HG02571 (cell line): ENCODE results near the gene CDKN2AIP.
"Not testable (repeated sequence)": the region's sequence is repeated elsewhere in the genome, so short reads cannot be mapped to it uniquely, and the experiment has no call there.

Source experiments
- ATAC-seq: cut with Tn5 transposase; IDR thresholded peaks from one replicate; pipeline ENCODE4 v1.9.1; 2021; ENCODE audit warnings: mild to moderate bottlenecking, moderate library complexity; ENCODE audit not compliant: unreplicated experiment

Gene CDKN2AIP

DNA sequence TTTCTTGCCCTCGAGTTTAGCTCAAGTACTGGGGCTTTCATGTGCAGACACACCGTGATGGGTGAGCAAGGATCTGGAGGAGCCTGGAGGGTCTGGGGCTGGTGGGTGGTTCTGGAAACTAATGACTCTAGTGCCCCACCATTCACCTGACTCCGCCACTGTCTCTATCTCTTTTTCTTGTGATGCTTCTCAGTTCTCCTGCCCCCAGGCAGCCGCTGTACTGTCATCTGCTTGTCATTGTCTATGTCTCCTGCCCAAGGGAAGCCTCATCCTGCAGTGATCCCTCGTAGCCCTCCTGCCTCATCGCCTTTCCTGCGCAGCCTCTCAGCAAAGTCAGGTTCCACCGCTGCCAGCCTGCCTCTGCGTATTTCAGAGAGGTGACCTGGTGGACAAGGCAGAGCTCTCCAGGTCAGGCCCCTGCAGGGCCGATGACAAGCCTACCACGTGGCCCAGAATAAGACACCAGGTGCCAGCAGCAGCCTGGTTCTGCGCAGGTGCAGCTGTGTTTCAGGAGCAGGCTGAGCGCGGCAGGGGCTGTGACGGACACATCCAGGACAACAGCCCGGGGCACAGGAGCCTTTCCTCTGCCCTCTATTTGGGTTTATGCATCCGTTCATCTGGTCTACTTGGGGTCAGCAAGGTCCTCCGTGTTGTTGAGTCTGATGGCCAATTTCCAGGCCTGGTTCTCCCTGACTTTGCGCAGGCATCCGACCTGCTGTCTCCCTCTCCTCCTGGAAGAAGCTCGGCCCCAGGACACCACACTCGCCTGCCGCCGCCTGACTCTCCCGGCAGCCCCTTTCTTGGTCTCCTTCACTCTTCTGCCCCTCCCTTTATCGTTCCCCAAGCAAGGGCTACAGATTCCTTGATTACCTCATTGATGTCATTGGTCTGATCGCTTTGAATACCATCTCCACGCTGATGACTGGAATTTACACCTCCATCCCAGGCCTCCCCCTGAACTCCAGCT, 30.9 kb upstream of the CDKN2AIP start:
- ATAC-seq = no peak

- ATAC-seq = no peak
Observed at GRCh38 chr4:183416879-183417755, 27.3 kb upstream of the CDKN2AIP start.

GRCh38 chr4:183422962-183423631, 21.3 kb upstream of the CDKN2AIP start:
- ATAC-seq = no peak

DNA sequence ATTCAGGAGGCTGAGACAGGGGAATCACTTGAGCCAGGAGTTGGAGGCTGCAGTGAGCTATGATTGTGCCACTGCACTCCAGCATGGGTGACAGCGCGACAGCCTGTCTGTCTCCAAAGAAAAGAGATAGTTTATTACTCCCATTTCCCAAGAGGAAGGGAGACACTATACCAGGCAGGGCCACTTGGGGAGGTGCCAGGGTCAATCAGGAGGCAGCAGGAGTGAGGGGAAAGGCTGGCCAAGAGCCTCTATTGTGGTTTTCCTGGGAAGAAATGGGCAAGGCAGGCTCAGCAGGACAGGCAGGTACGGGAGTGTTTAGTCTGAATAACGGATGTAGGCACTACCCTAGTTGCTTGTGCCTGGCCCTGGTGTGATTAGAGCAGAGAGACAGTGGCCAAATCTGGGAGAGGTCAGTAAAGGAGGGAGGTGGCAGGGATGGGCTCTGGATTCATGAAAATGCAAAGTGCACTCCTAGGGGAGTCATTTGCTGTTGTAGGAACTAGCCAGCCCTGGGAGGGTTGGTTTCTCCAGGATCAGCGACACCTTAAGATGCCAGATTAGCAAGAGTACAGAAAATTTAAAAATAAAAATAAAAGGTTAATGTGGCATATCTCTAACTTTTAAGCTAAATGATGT, 20.2 kb upstream of the CDKN2AIP start:
- no peak for ATAC-seq

DNA sequence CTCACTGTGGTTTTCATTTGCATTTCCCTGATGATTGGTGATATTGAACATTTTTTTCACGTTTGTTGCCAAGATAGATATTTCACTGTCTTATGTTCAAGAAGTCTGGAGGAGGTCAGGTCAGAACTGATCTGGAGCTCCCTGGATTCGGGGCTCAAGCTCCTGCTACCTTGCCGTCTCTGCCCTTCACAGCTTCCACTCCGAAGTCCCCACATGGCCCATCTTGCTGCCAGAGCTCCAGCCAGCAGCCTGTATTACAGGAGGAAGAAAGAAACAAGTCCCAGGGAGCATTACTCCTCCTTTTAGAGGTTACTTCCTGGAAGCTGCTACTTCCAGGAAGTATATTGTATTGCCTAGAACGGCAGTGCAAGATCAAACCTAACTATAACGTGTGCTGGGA, 17.9 kb upstream of the CDKN2AIP start:
- ATAC-seq = no peak

DNA sequence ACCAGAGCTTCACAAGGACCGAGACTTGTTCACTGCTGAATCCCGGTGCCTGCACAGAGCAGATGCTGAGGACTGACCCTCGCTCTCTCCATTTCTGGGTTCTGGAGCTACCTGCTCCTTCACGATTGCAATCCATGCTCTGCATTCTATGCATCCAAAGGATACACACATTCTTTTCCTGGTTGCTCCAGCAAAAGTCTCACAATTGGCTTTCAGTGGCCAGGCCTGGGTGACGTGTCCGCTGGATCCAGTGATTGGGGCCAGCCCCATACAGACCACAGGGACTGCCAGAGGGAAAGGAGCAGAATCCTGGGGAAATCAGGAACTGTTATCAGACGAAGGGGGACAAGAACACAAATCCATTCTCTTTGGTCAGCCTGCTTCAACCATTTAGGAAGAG, 14.9 kb upstream of the CDKN2AIP start:
- ATAC-seq = no peak

- no peak for ATAC-seq
Observed at GRCh38 chr4:183430317-183430993, 14.0 kb upstream of the CDKN2AIP start.

DNA sequence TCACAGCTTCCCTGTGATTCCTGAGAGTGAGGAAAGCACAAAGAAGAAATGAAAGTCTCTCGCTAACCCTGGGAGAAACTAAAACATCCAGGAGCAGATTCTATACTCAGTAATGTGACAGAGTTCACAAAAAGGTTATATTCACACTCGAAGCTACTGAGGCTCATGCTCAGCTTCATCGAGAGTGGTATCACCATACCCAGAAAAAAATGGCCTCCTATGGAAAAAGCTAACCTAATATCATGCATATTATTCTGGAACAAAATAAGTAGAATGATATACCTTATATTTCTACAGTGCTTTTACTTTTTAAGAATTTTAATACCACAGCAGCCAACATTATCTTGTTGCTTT, 13.5 kb upstream of the CDKN2AIP start:
- no peak for ATAC-seq

DNA sequence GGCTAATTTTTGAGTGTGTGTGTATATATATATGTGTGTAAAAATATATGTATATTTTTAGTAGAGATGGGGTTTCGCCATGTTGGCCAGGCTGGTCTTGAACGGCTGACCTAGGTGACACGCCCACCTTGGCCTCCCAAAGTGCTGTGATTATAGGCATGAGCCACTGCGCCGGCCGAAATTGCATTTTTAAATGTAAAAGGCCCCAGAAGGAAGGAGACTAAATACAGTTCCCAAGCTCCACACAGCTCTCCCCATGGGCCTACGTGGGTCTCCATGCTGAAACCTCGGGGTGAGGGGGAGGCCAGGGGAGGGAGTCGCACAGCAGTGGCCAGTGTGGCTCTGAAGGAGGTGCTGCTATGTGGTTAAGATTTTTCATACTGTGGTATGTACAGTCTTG, 12.8 kb upstream of the CDKN2AIP start:
- no peak for ATAC-seq

- ATAC-seq = not testable (repeated sequence)
Observed at GRCh38 chr4:183433183-183433582, 11.3 kb upstream of the CDKN2AIP start.

DNA sequence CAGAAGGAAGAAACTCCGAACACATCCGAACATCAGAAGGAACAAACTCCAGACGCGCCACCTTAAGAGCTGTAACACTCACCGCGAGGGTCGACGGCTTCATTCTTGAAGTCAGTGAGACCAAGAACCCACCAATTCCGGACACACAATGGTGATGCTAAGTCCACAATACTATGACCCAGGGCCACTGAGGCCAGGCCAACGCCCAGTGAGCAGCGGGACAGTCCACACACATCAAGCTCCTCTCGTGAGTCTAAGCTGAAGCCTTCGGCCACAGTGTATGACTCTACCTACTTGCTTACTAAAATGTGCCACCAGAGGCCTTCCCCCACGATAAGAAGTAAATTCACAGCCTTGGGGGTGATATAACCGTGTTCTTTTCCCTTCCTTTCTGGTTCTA, 10.2 kb upstream of the CDKN2AIP start:
- no peak for ATAC-seq

GRCh38 chr4:183434666-183435190, 9.7 kb upstream of the CDKN2AIP start:
- ATAC-seq = no peak

DNA sequence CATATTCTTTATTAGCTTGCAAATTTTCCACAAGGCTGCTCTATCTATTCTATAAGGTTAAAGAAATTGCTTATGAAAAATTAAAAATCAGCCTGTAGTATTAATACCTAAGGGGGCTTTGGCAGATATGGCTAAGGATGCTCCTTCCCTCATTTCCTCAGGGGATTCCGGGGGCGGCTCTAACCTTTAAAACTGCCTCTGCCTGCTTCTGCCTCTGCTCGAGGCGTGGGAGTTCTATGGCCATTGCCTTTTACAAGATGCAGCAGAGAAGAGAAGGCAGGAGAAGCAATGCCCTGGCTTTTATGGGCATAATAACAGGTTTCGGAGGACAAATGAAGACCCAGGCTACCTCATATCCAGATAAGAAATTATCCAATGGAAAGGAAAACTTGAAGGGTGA, 8.6 kb upstream of the CDKN2AIP start:
- no peak for ATAC-seq

GRCh38 chr4:183436417-183436816, 8.0 kb upstream of the CDKN2AIP start:
- ATAC-seq = no peak

GRCh38 chr4:183437452-183437851, 7.0 kb upstream of the CDKN2AIP start:
- ATAC-seq = no peak

DNA sequence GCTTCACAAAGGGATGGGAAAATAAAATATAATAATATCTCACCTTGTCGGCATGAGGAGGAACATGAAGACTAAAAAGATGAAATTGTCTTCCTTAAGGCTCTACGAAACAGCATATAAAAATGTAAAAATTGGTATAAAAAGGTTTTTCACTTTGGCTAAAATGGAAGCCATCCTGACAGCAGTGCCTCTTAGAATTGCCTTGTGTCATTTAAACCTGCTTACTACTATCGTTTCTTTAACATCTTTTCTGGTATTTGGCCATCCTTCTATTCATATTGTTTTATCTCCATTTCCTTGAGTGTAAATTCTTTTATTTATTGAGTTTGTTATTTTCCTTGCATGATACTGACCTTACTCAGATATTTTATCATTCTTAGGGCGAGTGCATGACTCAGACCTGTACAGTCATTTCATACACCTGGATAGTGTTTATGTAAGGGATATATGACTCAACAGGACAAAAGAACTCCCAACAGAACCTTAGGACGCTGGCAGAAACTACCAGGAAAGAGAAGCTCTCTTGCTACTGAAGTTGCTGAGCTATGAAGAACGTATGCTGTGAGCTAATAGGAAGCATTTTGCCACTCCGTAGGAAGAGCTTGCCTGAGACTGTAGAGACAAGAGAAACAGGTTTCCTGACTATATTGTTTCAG, 5.8 kb upstream of the CDKN2AIP start:
- no peak for ATAC-seq

DNA sequence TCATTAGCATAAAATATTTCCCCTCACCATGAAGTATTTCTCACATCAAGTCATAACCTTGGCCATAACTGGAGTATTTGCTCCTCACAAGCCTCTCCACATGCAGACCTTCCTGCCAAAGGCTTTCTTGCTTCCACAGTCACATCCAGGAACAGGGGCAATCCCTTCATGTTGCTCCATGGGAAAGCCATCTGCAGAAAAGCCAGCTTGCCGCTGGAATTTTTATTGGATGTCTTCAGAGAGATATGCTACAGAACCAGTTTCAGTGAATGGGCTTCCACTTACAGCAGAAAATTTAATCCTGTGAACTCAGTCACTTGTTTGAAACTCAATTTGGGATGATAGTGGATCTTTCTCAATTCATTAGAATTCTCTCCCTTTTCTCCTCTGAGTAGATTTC, 3.2 kb upstream of the CDKN2AIP start:
- no peak for ATAC-seq

DNA sequence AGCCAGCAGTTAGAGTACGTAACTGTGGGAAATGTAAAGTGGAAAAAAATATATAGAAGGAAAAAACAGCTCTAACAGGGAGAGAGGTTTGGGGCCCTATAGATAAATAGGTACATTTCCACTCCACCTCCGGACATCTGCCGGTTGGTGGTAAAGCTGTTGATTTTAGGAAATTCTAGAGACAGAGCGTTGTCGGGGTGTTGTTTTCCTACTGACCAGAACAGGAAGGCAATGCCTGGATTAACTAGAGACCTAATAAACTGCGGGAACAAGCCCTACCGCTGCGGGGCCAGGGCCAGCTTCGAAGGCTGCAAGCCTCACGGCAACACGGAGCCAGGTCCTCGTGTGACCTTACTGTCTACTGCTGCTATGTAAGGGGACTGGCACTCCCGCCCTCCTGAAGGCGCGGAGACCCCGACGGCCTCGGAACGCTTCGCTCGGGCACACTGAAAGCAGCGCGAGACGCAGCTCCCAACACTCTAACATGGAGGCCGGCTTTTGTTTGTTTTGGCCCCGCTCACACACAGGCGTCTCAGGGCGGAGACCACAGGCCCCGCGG, 702 bp upstream of the CDKN2AIP start:
- ATAC-seq = no peak

GRCh38 chr4:183445097-183445428, 627 bp downstream of the CDKN2AIP start:
- ATAC-seq = peak; percentile 24
